Tibial artery (tissue), 4 donors: Measurements from ENCODE around the gene RUNX1.
A peak's percentile ranks its signal among the peaks of the same experiment; 100 is the strongest.

Source experiments
- DNase-seq, 2 donors: peaks; one replicate each; pipeline ENCODE4 v3.0.0-alpha.2; 2019
- H3K27ac ChIP-seq, 2 donors: fragments of 200-600 bp; sonication (generic) in 1 of 2; 1 replicate in 1 of 2; 2 replicates in 1 of 2; pipeline ENCODE4 v1.5.1; 2018 to 2019; ENCODE audit warnings: mild to moderate bottlenecking in 1 of 2
- H3K27me3 ChIP-seq, 2 donors: fragments of 200-600 bp; sonication (generic) in 1 of 2; one replicate each; pipeline versions ENCODE4 v1.5.1 to v1.6.0; 2016 to 2019
- H3K36me3 ChIP-seq, 3 donors: fragments of 200-600 bp; sonication (generic) in 2 of 3; one replicate each; pipeline ENCODE4 v1.5.1; 2016 to 2019; ENCODE audit warnings: mild to moderate bottlenecking in 2 of 3
- H3K4me1 ChIP-seq, 4 donors: fragments of 200-600 bp; sonication (generic) in 2 of 4; 1 replicate in 3 of 4; 2 replicates in 1 of 4; pipeline ENCODE4 v1.5.1; 2016 to 2019
- H3K4me3 ChIP-seq, 2 donors: fragments of 200-600 bp; sonication (generic) in 1 of 2; 1 replicate in 1 of 2; 2 replicates in 1 of 2; pipeline ENCODE4 v1.5.1; 2018 to 2019; ENCODE audit warnings: mild to moderate bottlenecking in 2 of 2
- H3K9me3 ChIP-seq, 3 donors: fragments of 200-600 bp; sonication (generic) in 1 of 3; one replicate each; pipeline ENCODE4 v1.5.1; 2016 to 2019
- CTCF ChIP-seq, 2 experiments: fragments of 200-600 bp in 1 of 2; fragments of 450-650 bp in 1 of 2; IDR thresholded peaks; one replicate each; pipeline ENCODE4 v1.5.1; 2017 to 2019; ENCODE audit warnings: antibody characterized with exemption in 2 of 2, mild to moderate bottlenecking in 1 of 2, moderate library complexity in 1 of 2
- intact Hi-C: fragments of 100-400 bp; cut with DNase I; formaldehyde crosslinking; loops from one replicate; pipeline ENCODE4 v1.15.0; 2023; ENCODE audit warnings: low total_unique reads

RUNX1 gene

DNA sequence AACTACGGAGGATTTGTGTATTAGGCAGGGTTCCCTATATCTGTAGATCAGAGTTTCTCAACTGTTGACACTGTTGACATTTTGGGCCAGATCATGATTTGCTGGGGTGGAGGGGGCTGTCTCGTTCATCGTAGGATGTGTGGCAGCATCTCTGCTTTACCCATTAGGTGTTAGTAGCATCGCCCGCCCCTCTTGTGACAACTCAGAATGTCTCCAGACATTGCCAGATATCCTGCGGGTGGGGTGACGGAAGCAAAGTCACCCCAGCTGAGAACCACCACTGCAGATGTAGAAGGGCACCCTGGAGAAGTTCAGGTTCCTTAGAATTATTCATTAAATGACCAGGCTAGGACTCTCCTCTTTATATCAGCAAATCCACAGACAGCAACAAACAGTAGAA is 254.4 kb downstream of the RUNX1 start:
- Histone ChIP-seq H3K4me3 (no peak overlapping the region), H3K9me3 (no peaks in the 10 kb centered on the region), H3K27ac (peak overlapping the region; percentile 32 to 50), H3K36me3 (peaks cover 0 to 25% (median 23%) of the 10 kb centered on the region in 3 donors), H3K27me3 (no peaks in the 10 kb centered on the region), H3K4me1 (peaks cover 0 to 21% (median 6%) of the 10 kb centered on the region in 4 donors)
- intact Hi-C loops = no loop called here
- no peak for DNase-seq
- TF ChIP-seq CTCF (IDR thresholded peaks at IDR 0.05) = no peak

DNA sequence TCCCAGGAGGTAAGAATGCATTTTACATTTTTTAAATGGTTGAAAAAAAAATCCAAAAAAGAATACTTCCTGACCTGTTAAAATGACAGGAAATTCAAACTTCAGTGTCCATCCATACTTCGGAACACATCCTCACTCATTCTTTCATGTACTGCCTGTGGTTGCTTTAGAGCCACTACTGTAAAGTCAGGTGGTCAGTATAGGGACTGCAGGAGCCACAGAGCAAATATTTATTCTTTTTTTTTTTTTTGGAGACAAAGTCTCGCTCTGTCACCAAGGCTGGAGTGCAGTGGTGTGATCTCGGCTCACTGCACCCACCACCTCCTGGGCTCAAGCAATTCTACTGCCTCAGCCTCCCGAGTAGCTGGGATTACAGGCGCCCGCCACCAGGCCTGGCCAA is 255.6 kb downstream of the RUNX1 start:
- TF ChIP-seq CTCF (IDR thresholded peaks at IDR 0.05) = no peak
- Histone ChIP-seq H3K27me3 (no peaks in the 10 kb centered on the region), H3K4me1 (peaks cover 0 to 21% (median 6%) of the 10 kb centered on the region in 4 donors), H3K27ac (no peak overlapping the region), H3K36me3 (peaks cover 0 to 23% (median 16%) of the 10 kb centered on the region in 3 donors), H3K9me3 (no peaks in the 10 kb centered on the region), H3K4me3 (no peak overlapping the region)
- intact Hi-C loops = no loop called here
- DNase-seq = no peak

GRCh38 chr21:34792504-34793089 is 256.5 kb downstream of the RUNX1 start:
- no peak overlapping the region for H3K27ac ChIP-seq
- peaks cover 0 to 17% (median 7%) of the 10 kb centered on the region in 3 donors for H3K36me3 ChIP-seq
- H3K4me1 ChIP-seq = peaks cover 0 to 21% (median 6%) of the 10 kb centered on the region in 4 donors
- no peaks in the 10 kb centered on the region for H3K9me3 ChIP-seq
- DNase-seq = no peak
- intact Hi-C loops = no loop called here
- no peaks in the 10 kb centered on the region for H3K27me3 ChIP-seq
- no peak for TF ChIP-seq CTCF (IDR thresholded peaks at IDR 0.05)
- no peak overlapping the region for H3K4me3 ChIP-seq

- intact Hi-C loops = no loop called here
- Histone ChIP-seq H3K27ac (no peak overlapping the region), H3K4me1 (peaks cover 0 to 21% (median 6%) of the 10 kb centered on the region in 4 donors), H3K4me3 (no peak overlapping the region), H3K27me3 (no peaks in the 10 kb centered on the region), H3K36me3 (peaks cover 0 to 17% (median 6%) of the 10 kb centered on the region in 3 donors), H3K9me3 (no peaks in the 10 kb centered on the region)
- no peak for DNase-seq
- no peak for TF ChIP-seq CTCF (IDR thresholded peaks at IDR 0.05)
Measured at GRCh38 chr21:34791776-34792503, 257.2 kb downstream of the RUNX1 start.

DNA sequence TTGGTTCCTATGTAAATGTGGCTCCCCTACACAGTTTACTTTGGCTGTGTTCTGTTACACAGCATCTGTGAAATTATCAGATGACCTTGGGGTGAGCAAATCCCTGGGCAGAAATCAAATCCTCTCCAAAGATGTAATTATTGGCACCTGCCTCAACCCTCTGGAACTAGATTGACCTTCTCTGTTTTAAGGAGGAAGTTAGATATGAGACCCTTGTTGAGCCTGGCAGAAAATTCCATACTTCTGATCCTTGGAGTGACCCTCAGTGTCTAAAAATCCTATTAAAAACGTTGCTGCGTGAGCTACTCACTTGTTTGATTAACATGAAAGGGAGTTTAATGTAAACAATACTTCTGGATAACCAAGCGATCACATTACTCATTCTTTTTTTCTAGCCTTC is 258.3 kb downstream of the RUNX1 start:
- Histone ChIP-seq H3K27ac (no peak overlapping the region), H3K4me3 (no peak overlapping the region), H3K27me3 (no peaks in the 10 kb centered on the region), H3K4me1 (peaks cover 0 to 12% (median 6%) of the 10 kb centered on the region in 4 donors), H3K9me3 (no peaks in the 10 kb centered on the region), H3K36me3 (peaks cover 0 to 17% (median 6%) of the 10 kb centered on the region in 3 donors)
- no peak for TF ChIP-seq CTCF (IDR thresholded peaks at IDR 0.05)
- DNase-seq = no peak
- intact Hi-C loops = no loop called here
